AG09309 (cell line): ENCODE results near the gene RBM25.
"Not testable (repeated sequence)": the region's sequence is repeated elsewhere in the genome, so short reads cannot be mapped to it uniquely, and the experiment has no call there.

ENCODE experiments used
- DNase-seq: peaks from one replicate; pipeline ENCODE4 v3.0.0-alpha.2; 2010; ENCODE audit warnings: low read depth
- H3K4me3 ChIP-seq: 2 replicates; pipeline ENCODE4 v1.5.1; 2011; ENCODE audit warnings: mild to moderate bottlenecking, low read depth, low read length, moderate library complexity; ENCODE audit not compliant: control insufficient read depth
- CTCF ChIP-seq: IDR thresholded peaks from 2 replicates; pipeline ENCODE4 v1.5.1; 2011; ENCODE audit warnings: mild to moderate bottlenecking, low read depth, low read length, inconsistent platforms; ENCODE audit not compliant: insufficient read depth, control insufficient read depth; ENCODE audit errors: missing control alignments

RBM25 gene

DNA sequence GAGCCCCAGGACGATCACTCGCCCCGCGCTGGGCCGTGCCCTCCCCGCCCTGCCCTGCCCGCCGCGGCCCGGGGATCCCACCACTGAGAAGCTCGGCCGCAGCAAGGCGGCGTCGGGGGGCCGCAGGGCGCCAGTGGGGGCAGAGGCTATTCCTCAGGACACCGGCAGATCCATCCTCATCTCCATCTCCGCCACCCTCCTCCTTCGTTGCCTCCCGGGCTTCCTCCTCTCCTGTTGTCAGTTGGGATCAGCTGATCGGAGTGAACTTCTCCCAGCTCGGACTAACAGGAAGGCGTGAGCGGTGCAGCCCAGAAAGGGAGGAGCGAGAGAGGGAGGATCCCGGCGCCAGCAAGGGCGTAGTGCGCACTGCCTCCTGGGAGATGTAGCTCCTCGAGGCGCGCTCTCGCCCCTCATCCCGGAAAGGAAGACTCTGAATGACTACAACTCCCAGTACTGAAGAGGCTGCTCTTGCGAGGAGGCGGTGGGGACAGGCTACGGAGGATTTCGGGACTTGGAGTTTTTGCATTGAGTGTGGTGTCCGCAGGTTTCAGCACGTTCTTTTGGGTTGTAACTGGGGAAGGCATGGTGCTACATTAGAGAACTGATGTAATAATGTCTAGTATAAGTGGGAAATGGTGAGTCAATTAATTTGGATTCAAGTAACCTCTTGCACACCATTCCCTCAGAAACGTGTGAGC is 31.3 kb upstream of the RBM25 start, which contains the start of gene ZFYVE1:
ZFYVE1 (minus strand) TSS at position 262 of the 698 bp plus-strand sequence. CDS start 2,598 bp downstream, outside the sequence.
- H3K4me3 ChIP-seq = peak within 1 kb of the TSS; percentile 94
- TF ChIP-seq CTCF = no peak
- peak; percentile 94 for DNase-seq

- no peak for TF ChIP-seq CTCF
- peak overlapping the region; percentile 29 for H3K4me3 ChIP-seq
- DNase-seq = no peak
Measured at GRCh38 chr14:73027546-73027945, 30.8 kb upstream of the RBM25 start.

- H3K4me3 ChIP-seq = no peak overlapping the region
- TF ChIP-seq CTCF = no peak
- DNase-seq = no peak
Measured at GRCh38 chr14:73027984-73028383, 30.4 kb upstream of the RBM25 start.

- not testable (repeated sequence) for DNase-seq
Measured at GRCh38 chr14:73036706-73037450, 21.5 kb upstream of the RBM25 start.

GRCh38 chr14:73047808-73048207 is 10.5 kb upstream of the RBM25 start:
- DNase-seq = no peak
- no peak for TF ChIP-seq CTCF
- H3K4me3 ChIP-seq = no peak overlapping the region

More at GRCh38 chr14:73036706-73037450, 21.5 kb upstream of the RBM25 start:
- H3K4me3 ChIP-seq = not testable (repeated sequence)

DNA sequence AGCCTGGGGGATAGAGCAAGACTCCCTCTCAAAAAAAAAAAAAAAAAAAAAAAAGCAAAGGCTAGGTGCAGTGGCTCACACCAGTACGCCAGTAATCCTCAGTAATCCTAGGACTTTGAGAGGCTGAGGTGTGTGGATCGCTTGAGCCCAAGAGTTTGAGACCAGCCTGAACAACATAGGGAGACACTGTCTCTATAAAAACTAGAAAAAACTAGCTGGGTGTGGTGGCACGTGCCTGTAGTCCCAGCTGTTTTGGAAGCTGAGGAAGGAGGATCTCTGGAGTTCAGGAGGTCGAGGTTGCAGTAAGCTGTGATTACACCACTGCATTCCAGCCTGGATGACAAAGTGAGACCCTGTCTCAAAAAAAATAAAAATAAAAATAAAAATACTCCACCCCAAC is 8.9 kb upstream of the RBM25 start:
- no peak overlapping the region for H3K4me3 ChIP-seq
- DNase-seq = no peak
- no peak for TF ChIP-seq CTCF

DNA sequence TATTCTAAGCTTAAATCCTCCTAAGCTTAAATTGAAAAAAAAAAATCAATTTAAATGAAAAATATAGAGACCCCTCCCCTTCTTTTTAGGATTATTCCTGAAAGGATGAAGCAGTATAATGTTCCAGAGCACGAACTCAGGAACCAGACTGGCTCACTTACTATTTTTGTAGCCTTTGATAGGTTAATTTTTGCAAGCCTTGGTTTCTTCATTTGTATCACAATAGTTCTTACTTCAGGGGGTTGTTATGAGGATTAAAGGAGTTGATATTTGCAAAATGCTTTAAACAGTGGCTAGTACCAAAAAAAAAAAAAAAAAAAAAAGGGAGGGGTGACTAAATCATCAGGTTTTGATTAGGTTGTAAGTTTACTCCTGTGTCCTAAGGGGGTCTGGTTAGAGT is 3.1 kb upstream of the RBM25 start:
- DNase-seq = no peak
- no peak for TF ChIP-seq CTCF
- no peak overlapping the region for H3K4me3 ChIP-seq
